SK-N-MC (cell line): ENCODE data around the gene TMEM117.
"Not testable (repeated sequence)": the region's sequence is repeated elsewhere in the genome, so short reads cannot be mapped to it uniquely, and the experiment has no call there.

Source experiments
- DNase-seq: peaks from one replicate; pipeline ENCODE4 v3.0.0-alpha.2; 2011; ENCODE audit warnings: low read depth, low spot score
- H3K27ac ChIP-seq: fragments of 200-600 bp; sonication (generic); 2 replicates; pipeline ENCODE4 v1.5.1; 2016; ENCODE audit warnings: mixed run types
- H3K36me3 ChIP-seq: fragments of 200-600 bp; sonication (generic); 2 replicates; pipeline ENCODE4 v1.6.1; 2017; ENCODE audit warnings: antibody characterized with exemption, low read length, mixed read lengths; ENCODE audit not compliant: insufficient read depth
- H3K4me3 ChIP-seq: fragments of 200-600 bp; sonication (generic); 2 replicates; pipeline ENCODE4 v1.5.1; 2016
- H3K9ac ChIP-seq: fragments of 200-600 bp; sonication (generic); 2 replicates; pipeline ENCODE4 v1.8.0; 2017; ENCODE audit warnings: mixed run types, mixed read lengths; ENCODE audit not compliant: insufficient read length
- H3K9me3 ChIP-seq: fragments of 200-600 bp; sonication (generic); 2 replicates; pipeline ENCODE4 v1.6.1; 2017; ENCODE audit warnings: low read depth, mild to moderate bottlenecking, antibody characterized with exemption, low read length, moderate library complexity, mixed read lengths
- EZH2 ChIP-seq: fragments of 200-600 bp; sonication (generic); IDR thresholded peaks from one replicate; pipeline ENCODE4 v1.6.1; 2017; ENCODE audit warnings: antibody characterized with exemption
- FOXP2 ChIP-seq: optimal IDR thresholded peaks from 2 replicates; pipeline ENCODE3; 2011; ENCODE audit warnings: mild to moderate bottlenecking, moderate library complexity; ENCODE audit not compliant: insufficient read depth; ENCODE audit errors: extremely low read length, control extremely low read depth
- POLR2AphosphoS5 ChIP-seq: IDR thresholded peaks from 2 replicates; pipeline ENCODE4 v1.6.1; 2012; ENCODE audit warnings: mild to moderate bottlenecking, low read depth, low read length, borderline replicate concordance

TMEM117 gene

DNA sequence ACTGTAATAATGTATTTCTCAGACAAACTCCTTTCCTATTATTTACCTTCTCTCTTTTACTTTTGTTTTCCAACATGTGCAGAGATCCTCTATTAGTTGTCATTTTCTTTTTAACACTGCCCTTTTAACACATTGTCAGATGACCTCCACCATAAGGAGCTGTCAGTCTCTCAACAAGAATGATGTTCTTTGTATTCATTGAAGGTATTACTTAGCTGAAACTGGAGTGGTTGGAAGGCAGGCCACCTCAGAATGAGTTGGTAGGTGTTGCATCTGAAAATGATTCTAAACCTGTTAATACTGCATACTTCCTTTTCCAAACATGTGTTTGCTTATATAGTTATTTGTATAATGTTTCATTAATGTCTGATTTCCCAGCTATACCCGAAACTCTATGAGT is 16.9 kb downstream of the TMEM117 start:
- no peak for DNase-seq
- H3K36me3 ChIP-seq: no peaks in the 10 kb centered on the region
- no peak overlapping the region for H3K9ac ChIP-seq
- no peaks in the 10 kb centered on the region for H3K9me3 ChIP-seq
- TF ChIP-seq FOXP2 (no peak), EZH2 (no peak), POLR2AphosphoS5 (no peak)
- H3K27ac ChIP-seq: no peak overlapping the region
- no peak overlapping the region for H3K4me3 ChIP-seq

DNA sequence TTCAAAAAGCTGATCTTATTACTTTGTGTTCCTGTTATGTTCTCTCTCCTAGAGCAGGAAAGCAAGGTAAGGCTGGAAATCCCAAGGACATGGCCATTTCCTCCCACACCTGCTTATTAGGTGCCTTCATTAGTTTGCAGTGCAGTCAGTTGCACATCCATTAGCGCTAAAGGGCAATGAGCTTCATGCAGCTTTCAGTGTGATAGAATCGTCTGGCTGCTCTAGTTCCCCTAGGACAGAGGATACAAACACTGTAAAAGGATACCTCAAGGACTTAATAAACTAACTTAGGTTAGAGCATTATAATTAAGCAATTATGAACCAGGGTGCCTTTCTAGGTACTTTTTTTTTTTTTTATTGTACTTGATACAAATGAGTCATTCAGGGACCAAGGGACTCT is 21.1 kb downstream of the TMEM117 start:
- Histone ChIP-seq H3K36me3 (no peaks in the 10 kb centered on the region), H3K4me3 (no peak overlapping the region), H3K27ac (no peak overlapping the region), H3K9ac (no peak overlapping the region), H3K9me3 (no peaks in the 10 kb centered on the region)
- no peak for DNase-seq
- TF ChIP-seq EZH2 (no peak), POLR2AphosphoS5 (no peak), FOXP2 (no peak)

DNA sequence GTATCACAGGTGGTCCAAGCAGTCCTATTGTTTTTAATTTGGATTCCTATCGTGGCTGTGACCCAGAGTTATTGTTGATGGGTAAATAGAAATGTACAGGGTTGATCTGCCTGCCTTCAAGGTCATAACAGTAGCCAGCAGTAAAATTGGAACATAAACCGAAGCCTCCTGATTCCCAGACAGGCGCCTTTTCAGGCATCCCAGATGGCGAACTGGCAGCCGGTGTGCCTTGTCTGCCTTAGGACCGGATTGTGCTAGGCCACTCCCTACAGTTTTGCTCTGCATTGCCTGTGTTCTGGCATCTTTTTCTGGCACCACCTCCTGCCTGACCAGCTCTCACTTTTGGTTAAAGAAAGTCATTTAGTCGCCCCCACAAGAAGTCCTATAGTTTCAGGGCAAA is 22.2 kb downstream of the TMEM117 start:
- no peaks in the 10 kb centered on the region for H3K36me3 ChIP-seq
- no peak overlapping the region for H3K9ac ChIP-seq
- TF ChIP-seq FOXP2: no peak
- no peak for TF ChIP-seq POLR2AphosphoS5
- no peaks in the 10 kb centered on the region for H3K9me3 ChIP-seq
- H3K27ac ChIP-seq: no peak overlapping the region
- DNase-seq: no peak
- H3K4me3 ChIP-seq: no peak overlapping the region

DNA sequence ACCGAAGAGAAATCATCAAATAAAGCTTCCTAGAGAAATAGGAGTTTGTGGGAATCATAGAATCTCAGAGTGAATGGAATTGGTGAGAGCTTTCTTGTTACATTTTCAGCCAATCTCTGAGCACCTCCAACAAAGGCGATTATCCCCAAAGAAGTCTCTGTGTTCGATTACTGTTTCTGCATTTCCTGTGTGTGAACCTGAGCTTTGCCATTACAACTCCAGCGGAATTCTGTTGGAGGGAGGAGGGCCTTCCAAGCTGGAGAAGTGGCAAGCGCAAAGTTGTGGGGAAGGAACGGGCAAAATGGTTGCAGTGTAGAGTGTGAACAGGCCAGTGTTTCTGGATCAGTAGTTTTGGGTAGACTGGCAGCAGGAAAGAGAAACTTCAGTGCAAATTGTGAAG is 23.1 kb downstream of the TMEM117 start:
- Histone ChIP-seq H3K27ac (no peak overlapping the region), H3K4me3 (no peak overlapping the region), H3K9ac (no peak overlapping the region), H3K36me3 (no peaks in the 10 kb centered on the region), H3K9me3 (no peaks in the 10 kb centered on the region)
- no peak for TF ChIP-seq FOXP2
- no peak for TF ChIP-seq POLR2AphosphoS5
- no peak for TF ChIP-seq EZH2
- DNase-seq: no peak

DNA sequence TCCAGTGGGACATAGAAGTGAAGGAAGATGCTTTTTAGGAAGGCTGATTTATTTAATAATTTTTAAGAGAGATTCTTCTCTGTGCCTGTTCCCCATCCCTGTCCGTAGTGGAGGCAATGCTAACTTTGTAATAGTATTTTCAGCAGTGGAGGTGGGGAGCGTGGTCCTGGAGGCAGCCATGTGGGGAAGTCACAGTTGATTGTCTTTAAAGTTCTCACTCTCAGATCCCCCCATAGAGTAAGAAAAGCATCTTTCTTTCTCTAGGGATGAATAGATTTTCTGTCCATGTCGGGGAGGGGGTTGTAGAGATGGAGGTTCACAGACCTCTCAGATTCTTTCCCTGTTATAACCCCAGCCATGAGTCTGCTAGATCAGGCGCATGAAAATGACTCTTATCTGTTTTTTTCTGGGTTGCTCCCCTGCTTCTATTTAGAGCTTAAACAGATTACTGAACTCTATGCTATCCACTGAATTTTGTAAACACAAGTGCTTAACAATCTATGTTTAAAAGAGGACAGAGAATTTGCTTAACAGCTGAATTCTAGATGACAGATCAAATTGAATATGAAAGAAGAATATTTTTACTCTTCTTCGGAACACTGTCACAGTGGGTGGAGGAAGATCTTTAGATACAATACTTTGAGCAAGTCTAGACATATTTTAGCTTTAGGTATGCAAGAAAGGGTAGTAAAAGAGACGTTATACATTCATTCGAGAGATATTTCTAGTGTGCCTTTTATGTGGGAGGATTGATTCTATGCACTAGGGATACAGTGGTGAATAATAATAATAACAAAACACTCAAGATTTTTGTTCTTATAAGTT is 25.3 kb downstream of the TMEM117 start:
- no peaks in the 10 kb centered on the region for H3K9me3 ChIP-seq
- no peak overlapping the region for H3K9ac ChIP-seq
- no peak overlapping the region for H3K27ac ChIP-seq
- no peak overlapping the region for H3K4me3 ChIP-seq
- no peak for DNase-seq
- TF ChIP-seq EZH2 (no peak), FOXP2 (no peak), POLR2AphosphoS5 (no peak)
- H3K36me3 ChIP-seq: peaks cover 3% of the 10 kb centered on the region; the same call in 1 of the 2 replicates

DNA sequence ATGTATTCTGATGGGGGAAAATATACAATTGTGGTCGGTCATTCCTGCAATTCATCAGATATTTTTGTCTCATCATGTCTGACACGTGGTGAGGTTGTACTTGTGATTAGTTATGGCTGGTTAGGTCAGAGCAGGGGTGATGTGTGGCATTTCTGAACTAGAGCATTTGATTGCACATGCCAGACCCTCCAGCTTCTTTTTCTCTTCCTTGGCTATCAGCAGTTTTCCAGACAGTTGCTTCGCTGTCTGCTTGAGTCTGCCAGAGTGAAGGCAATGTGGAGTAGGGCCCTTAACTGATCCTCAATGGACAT is 25.9 kb downstream of the TMEM117 start:
- H3K9ac ChIP-seq: no peak overlapping the region
- H3K27ac ChIP-seq: no peak overlapping the region
- no peak for DNase-seq
- H3K36me3 ChIP-seq: peaks cover 3% of the 10 kb centered on the region; the same call in 1 of the 2 replicates
- no peak overlapping the region for H3K4me3 ChIP-seq
- no peaks in the 10 kb centered on the region for H3K9me3 ChIP-seq
- no peak for TF ChIP-seq POLR2AphosphoS5
- TF ChIP-seq FOXP2: no peak
- TF ChIP-seq EZH2: no peak

DNA sequence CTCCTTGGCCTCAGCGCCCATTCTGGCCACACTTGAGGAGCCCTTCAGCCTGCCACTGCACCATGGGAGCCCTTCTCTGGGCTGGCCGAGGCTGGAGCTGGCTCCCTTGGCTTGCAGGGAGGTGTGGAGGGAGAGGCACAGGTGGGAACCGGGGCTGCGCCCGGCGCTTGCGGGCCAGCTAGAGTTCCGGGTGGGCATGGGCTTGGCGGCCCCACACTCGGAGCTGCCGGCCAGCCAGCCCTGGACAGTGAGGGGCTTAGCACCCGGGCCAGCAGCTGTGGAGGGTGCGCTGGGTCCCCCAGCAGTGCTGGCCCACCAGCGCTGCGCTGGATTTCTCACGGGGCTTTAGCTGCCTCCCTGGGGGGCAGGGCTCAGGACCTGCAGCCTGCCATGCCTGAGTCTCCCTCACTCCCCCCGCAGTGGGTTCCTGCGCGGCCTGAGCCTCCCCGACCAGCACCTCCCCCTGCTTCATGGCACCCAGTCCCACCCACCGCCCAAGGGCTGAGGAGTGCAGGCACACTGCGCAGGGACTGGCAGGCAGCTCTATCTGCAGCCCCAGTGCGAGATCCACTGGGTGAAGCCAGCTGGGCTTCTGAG is 28.0 kb downstream of the TMEM117 start:
- DNase-seq: no peak
- H3K9me3 ChIP-seq: no peaks in the 10 kb centered on the region
- H3K9ac ChIP-seq: no peak overlapping the region
- H3K27ac ChIP-seq: no peak overlapping the region
- TF ChIP-seq POLR2AphosphoS5: no peak
- TF ChIP-seq EZH2: no peak
- no peak for TF ChIP-seq FOXP2
- H3K36me3 ChIP-seq: peaks cover 3% of the 10 kb centered on the region; the same call in 1 of the 2 replicates
- no peak overlapping the region for H3K4me3 ChIP-seq

DNA sequence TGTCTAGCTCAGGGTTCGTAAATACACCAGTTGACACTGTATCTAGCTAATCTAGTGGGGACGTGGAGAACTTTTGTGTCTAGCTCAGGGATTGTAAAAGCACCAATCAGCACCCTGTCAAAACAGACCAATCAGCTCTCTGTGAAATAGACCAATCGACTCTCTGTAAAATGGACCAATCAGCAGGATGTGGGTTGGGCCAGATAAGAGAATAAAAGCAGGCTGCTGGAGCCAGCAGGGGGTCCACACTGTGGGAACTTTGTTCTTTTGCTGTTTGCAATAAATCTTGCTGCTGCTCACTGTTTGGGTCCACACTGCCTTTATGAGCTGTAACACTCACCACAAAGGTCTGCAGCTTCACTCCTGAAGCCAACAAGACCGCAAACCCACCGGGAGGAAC is 28.7 kb downstream of the TMEM117 start:
- not testable (repeated sequence) for H3K9me3 ChIP-seq, H3K27ac ChIP-seq, DNase-seq, H3K4me3 ChIP-seq, H3K36me3 ChIP-seq, H3K9ac ChIP-seq

DNA sequence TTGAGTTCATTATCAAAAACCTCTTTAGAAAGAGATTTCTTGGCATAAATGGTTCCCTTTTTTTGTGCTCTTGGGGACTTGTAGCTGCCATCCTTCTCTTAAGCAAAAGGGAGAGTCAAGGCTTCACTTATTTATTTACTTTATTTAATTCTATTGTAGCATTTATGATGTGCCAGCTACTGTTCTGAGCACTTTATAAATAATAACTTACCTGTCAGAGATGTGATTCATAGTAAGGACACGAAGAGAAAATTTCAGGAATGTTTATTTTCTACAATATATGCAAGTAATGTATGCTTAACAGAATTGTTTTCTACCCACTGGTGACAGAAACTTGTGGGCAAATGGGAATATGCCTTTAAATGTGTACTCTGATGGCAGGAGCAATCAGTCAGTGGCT is 33.3 kb downstream of the TMEM117 start:
- no peak for DNase-seq
- Histone ChIP-seq H3K4me3 (no peak overlapping the region), H3K9me3 (no peaks in the 10 kb centered on the region), H3K9ac (no peak overlapping the region), H3K36me3 (peaks cover 3% of the 10 kb centered on the region; the same call in 1 of the 2 replicates), H3K27ac (no peak overlapping the region)
- no peak for TF ChIP-seq POLR2AphosphoS5
- TF ChIP-seq EZH2: no peak
- TF ChIP-seq FOXP2: no peak

DNA sequence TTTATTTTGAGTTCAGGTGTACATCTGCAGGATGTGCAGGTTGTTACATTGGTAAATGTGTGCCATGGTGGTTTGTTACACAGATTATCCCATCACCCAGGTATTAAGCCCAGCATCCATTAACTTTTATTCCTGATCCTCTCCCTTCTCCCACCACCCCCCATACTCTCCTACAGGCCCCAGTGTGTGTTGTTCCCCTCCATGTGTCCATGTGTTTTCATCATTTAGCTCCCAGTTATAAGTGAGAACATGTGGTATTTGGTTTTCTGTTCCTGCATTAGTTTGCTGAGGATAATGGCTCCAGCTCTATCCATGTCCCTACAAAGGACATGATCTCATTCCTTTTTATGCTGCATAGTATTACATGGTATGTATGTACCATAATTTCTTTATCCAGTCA is 33.9 kb downstream of the TMEM117 start:
- not testable (repeated sequence) for H3K4me3 ChIP-seq, H3K9ac ChIP-seq, DNase-seq, H3K27ac ChIP-seq, H3K36me3 ChIP-seq, H3K9me3 ChIP-seq

DNA sequence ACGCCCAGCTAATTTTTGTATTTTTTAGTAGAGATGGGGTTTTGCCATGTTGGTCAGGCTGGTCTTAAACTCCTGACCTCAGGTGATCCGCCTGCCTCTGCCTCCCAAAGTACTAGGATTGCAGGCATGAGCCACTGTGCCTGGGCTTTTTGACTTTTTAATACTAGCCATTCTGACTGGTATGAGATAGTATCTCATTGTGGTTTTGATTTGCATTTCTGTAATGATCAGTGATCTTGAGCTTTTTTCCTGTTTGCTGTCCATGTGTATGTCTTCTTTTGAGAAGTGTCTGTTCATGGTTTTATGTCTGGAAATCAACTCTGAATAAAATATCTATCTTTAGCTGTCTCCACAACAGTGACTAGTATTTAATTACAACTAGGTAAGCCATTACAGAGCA is 35.4 kb downstream of the TMEM117 start:
- H3K36me3 ChIP-seq, H3K27ac ChIP-seq, H3K4me3 ChIP-seq, DNase-seq, H3K9me3 ChIP-seq, H3K9ac ChIP-seq: not testable (repeated sequence)
